Stomach (tissue), 9 donors: ENCODE data around the gene STUM. TPM values are rescaled to one million over a fixed set of nuclear protein-coding genes. Genes with fewer than 3 reads are reported as not detected.

Experiments
- DNase-seq, 2 donors: peaks; one replicate each; pipeline versions ENCODE4 v3.0.0 to v3.0.0-alpha.2; 2013 to 2019
- H3K27ac ChIP-seq, 5 donors: fragments of 200-600 bp in 4 of 5; sonication (generic) in 4 of 5; one replicate each; pipeline ENCODE4 v1.5.1; 2013 to 2019; ENCODE audit warnings: mild to moderate bottlenecking in 1 of 5, moderate library complexity in 1 of 5
- H3K27me3 ChIP-seq, 3 donors: fragments of 200-600 bp; sonication (generic); one replicate each; pipeline ENCODE4 v1.5.1; 2017 to 2019; ENCODE audit warnings: mixed run types in 1 of 3
- H3K36me3 ChIP-seq, 4 donors: fragments of 200-600 bp; sonication (generic); 1 replicate in 3 of 4; 2 replicates in 1 of 4; pipeline ENCODE4 v1.5.1; 2016 to 2019
- H3K4me1 ChIP-seq, 4 donors: fragments of 200-600 bp; sonication (generic); one replicate each; pipeline ENCODE4 v1.5.1; 2016 to 2019
- H3K4me3 ChIP-seq, 4 donors: fragments of 200-600 bp; sonication (generic) in 3 of 4; one replicate each; pipeline ENCODE4 v1.5.1; 2016 to 2019; ENCODE audit warnings: mild to moderate bottlenecking in 1 of 4
- H3K9me3 ChIP-seq, 4 donors: fragments of 200-600 bp; sonication (generic); one replicate each; pipeline ENCODE4 v1.5.1; 2016 to 2019
- CTCF ChIP-seq, 7 experiments: fragments of 450-650 bp in 4 of 7; fragments of 200-600 bp in 3 of 7; sonication (generic) in 3 of 7; IDR thresholded peaks; one replicate each; pipeline ENCODE4 v1.5.1; 2016 to 2019; ENCODE audit warnings: antibody characterized with exemption in 7 of 7, control low read depth in 2 of 7, mild to moderate bottlenecking in 1 of 7
- EP300 ChIP-seq: sonication (generic); formaldehyde crosslinking; IDR thresholded peaks from one replicate; pipeline ENCODE4 v1.6.1; 2017; ENCODE audit warnings: antibody characterized with exemption
- POLR2A ChIP-seq, 4 donors: fragments of 450-650 bp; IDR thresholded peaks; one replicate each; pipeline ENCODE4 v1.6.1; 2016; ENCODE audit warnings: antibody characterized with exemption in 4 of 4, control low read depth in 2 of 4, mild to moderate bottlenecking in 1 of 4, moderate library complexity in 1 of 4
- POLR2AphosphoS5 ChIP-seq, 3 donors: sonication (generic); formaldehyde crosslinking; IDR thresholded peaks; one replicate each; pipeline ENCODE4 v1.6.1; 2016; ENCODE audit warnings: antibody characterized with exemption in 3 of 3
- WGBS, 5 donors: extraction: QIAGEN DNeasy Blood & Tissue Kit in 3 of 5; methylation state at CpG; one replicate each; pipeline versions ENCODE4 v1.1.5 to v1.1.7; 2013 to 2018; 5-methylcytosine and 5-hydroxymethylcytosine counted together
- intact Hi-C: fragments of 100-400 bp; cut with DNase I; formaldehyde crosslinking; loops from one replicate; pipeline ENCODE4 v1.15.1; 2023; ENCODE audit warnings: low total_unique reads
- polyA plus RNA-seq, 3 donors: library from polyadenylated mRNA; stranded (reverse); fragments of 200-250 nt; gene quantifications; one replicate each; pipeline ENCODE4 v1.2.3, GENCODE V29; 2013
- total RNA-seq, 5 donors: library from RNA; depleted of rRNA; stranded (reverse); fragments of >200 nt; gene quantifications; one replicate each; pipeline versions ENCODE4 v1.1.0 to v1.2.3, GENCODE V29; 2014 to 2016
- donor health status: healthy with polysubstance abuse.
- donor health status: Bipolar disorder and iron deficiency.
- donor health status: healthy.

Gene STUM
- total and polyA plus RNA-seq, 8 donors: under 0.01 to 2.8 (median 1.5) TPM

GRCh38 chr1:226644541-226645176 lies 96.1 kb downstream of the STUM start:
- Histone ChIP-seq H3K27ac (peak overlapping the region in 1 of 5 donors; percentile 46), H3K4me3 (no peak overlapping the region), H3K27me3 (no peaks in the 10 kb centered on the region), H3K36me3 (peaks cover 41 to 78% (median 71%) of the 10 kb centered on the region in 4 donors), H3K9me3 (no peaks in the 10 kb centered on the region), H3K4me1 (peaks cover 10 to 46% (median 31%) of the 10 kb centered on the region in 4 donors)
- intact Hi-C loops: no loop called here
- no peak for DNase-seq
- no peak for TF ChIP-seq POLR2AphosphoS5 (IDR thresholded peaks at IDR 0.05)
- 88 to 95% (median 94%) methylated on average over 10 of the region's 10 CpGs for WGBS, 5 donors

DNA sequence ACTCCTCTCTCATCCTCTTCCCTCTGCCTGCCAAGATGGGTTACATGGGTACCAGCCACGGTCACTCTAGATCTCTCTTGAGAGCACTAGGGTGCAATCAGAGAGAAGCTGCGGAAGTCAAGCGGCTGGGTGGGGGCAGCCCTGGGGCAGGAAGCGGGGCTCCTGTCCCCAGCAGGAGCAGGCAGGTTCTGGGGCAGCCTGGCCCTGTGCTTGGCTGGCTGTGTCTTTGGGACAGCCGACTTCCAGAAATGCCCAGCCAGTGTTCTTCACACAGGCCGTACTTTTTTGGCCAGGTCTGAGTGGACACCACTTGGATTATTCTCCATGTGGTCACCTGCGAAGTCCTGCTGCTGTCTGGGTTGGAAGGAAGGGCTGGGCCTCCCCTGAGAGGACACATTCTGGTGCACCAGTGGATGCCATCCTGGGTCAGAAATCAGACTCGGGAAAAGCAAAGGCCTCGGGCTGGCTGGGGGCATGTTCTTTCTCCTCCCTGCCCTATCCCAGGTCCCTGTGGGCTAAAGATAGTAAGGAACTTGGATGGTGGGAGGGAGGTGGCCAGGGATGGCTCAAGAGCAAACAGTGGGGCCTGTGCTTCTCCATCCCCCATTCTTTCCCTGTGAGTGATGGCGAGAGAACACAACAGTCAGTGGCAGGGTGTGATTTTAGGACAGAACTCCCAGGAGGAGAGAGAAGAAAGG lies 96.9 kb downstream of the STUM start:
- intact Hi-C loops: no loop called here
- no peak for DNase-seq
- Histone ChIP-seq H3K36me3 (peaks cover 35 to 71% (median 63%) of the 10 kb centered on the region in 4 donors), H3K27me3 (no peaks in the 10 kb centered on the region), H3K4me1 (peaks cover 17 to 54% (median 30%) of the 10 kb centered on the region in 4 donors), H3K9me3 (no peaks in the 10 kb centered on the region), H3K4me3 (no peak overlapping the region), H3K27ac (peak overlapping the region in 3 of 5 donors; percentile 16 to 73 (median 34))
- no peak for TF ChIP-seq POLR2A (IDR thresholded peaks at IDR 0.05)
- TF ChIP-seq POLR2AphosphoS5 (IDR thresholded peaks at IDR 0.05): no peak
- no peak for TF ChIP-seq CTCF (IDR thresholded peaks at IDR 0.05)
- TF ChIP-seq EP300: no peak
- WGBS, 5 donors: 75 to 92% (median 86%) methylated on average over 7 to 10 of the region's 10 CpGs

GRCh38 chr1:226646026-226646869 lies 97.7 kb downstream of the STUM start:
- intact Hi-C loops: no loop called here
- Histone ChIP-seq H3K9me3 (no peaks in the 10 kb centered on the region), H3K27ac (peak overlapping the region in 3 of 5 donors; percentile 16 to 73 (median 34)), H3K27me3 (no peaks in the 10 kb centered on the region), H3K4me1 (peaks cover 20 to 61% (median 28%) of the 10 kb centered on the region in 4 donors), H3K4me3 (no peak overlapping the region), H3K36me3 (peaks cover 32 to 63% (median 55%) of the 10 kb centered on the region in 4 donors)
- no peak for DNase-seq
- TF ChIP-seq CTCF (IDR thresholded peaks at IDR 0.05) (no peak), POLR2A (IDR thresholded peaks at IDR 0.05) (no peak), EP300 (no peak), POLR2AphosphoS5 (IDR thresholded peaks at IDR 0.05) (no peak)
- WGBS, 5 donors: 73 to 87% (median 84%) methylated on average over 14 to 18 of the region's 18 CpGs

DNA sequence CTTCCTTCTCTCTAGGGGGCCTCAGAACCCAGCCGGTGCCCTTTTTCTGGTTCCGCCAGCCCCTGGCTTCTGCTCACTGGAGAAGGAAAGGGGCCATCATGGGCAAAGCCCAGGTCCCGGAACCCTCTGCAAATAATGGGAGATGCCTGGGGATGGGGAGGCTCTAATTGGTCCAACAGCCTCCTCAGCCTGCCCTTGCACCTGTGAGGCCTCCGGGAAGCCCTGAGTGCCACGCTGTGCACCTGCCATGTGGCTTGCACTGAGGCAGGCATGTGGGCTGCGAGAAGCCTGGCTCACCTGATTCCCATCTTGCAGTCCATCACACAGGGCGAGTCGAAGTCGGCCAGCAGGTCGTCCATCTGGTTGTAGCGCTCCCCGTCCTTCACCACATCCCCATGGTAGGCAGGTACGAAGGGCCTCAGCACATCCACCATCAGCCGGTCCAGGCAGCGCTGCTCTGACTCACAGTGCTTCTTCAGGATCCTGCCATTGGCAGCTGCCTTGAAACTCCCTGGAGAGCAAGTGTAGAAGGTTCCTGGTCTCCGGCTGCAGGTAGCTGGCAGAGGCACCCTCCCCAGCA lies 98.4 kb downstream of the STUM start:
- intact Hi-C loops: no loop called here
- 95 to 100% (median 98%) methylated on average over 4 to 16 of the region's 16 CpGs for WGBS, 5 donors
- Histone ChIP-seq H3K4me1 (peaks cover 20 to 61% (median 28%) of the 10 kb centered on the region in 4 donors), H3K4me3 (no peak overlapping the region), H3K9me3 (no peaks in the 10 kb centered on the region), H3K36me3 (peaks cover 25 to 55% (median 48%) of the 10 kb centered on the region in 4 donors), H3K27ac (peak overlapping the region in 2 of 5 donors; percentile 34 to 73), H3K27me3 (no peaks in the 10 kb centered on the region)
- no peak for DNase-seq
- TF ChIP-seq CTCF (IDR thresholded peaks at IDR 0.05) (no peak), EP300 (no peak), POLR2AphosphoS5 (IDR thresholded peaks at IDR 0.05) (no peak), POLR2A (IDR thresholded peaks at IDR 0.05) (no peak)
